ENCODE results near the gene ZFHX2.
"Not testable (repeated sequence)": the region's sequence is repeated elsewhere in the genome, so short reads cannot be mapped to it uniquely, and the experiment has no call there.

The ZFHX2 gene
- total RNA-seq = 0.28 to 5.7 (median 1.2) reads per million in 17 experiments

- peak; percentile 59 to 87 (median 70) for DNase-seq
Observed at GRCh38 chr14:23551266-23552028, at the start of gene ZFHX2. TSS of gene ZFHX2 (minus strand) at chr14:23551765. CDS start at chr14:23535325, 16,440 bp downstream.

- DNase-seq = no peak
Observed at GRCh38 chr14:23600806-23601205, 49.2 kb upstream of the ZFHX2 start.

- no peak for DNase-seq
Observed at GRCh38 chr14:23600322-23600707, 48.8 kb upstream of the ZFHX2 start.

GRCh38 chr14:23594191-23594590 lies 42.6 kb upstream of the ZFHX2 start:
- not testable (repeated sequence) for DNase-seq

GRCh38 chr14:23590198-23590597 lies 38.6 kb upstream of the ZFHX2 start:
- no peak for DNase-seq

GRCh38 chr14:23589606-23590005 lies 38.0 kb upstream of the ZFHX2 start:
- DNase-seq = no peak

- peak; percentile 91 to 94 (median 93) for DNase-seq
Observed at GRCh38 chr14:23588884-23589598, 37.5 kb upstream of the ZFHX2 start.

GRCh38 chr14:23584527-23585203 lies 33.1 kb upstream of the ZFHX2 start:
- not testable (repeated sequence) for DNase-seq

GRCh38 chr14:23583761-23584526 lies 32.4 kb upstream of the ZFHX2 start:
- not testable (repeated sequence) for DNase-seq

- DNase-seq = no peak
Observed at GRCh38 chr14:23582906-23583760, 31.6 kb upstream of the ZFHX2 start.

GRCh38 chr14:23580948-23581281 lies 29.4 kb upstream of the ZFHX2 start:
- DNase-seq = no peak

- no peak for DNase-seq
Observed at GRCh38 chr14:23580152-23580926, 28.8 kb upstream of the ZFHX2 start.

- DNase-seq = no peak
Observed at GRCh38 chr14:23579739-23580138, 28.2 kb upstream of the ZFHX2 start.

- DNase-seq = no peak
Observed at GRCh38 chr14:23579311-23579630, 27.7 kb upstream of the ZFHX2 start.

GRCh38 chr14:23578560-23579310 lies 27.2 kb upstream of the ZFHX2 start, which contains the start of gene JPH4:
TSS of gene JPH4 (minus strand) at chr14:23578790. CDS start at chr14:23577453, 1,337 bp downstream.
- DNase-seq = no peak

GRCh38 chr14:23577710-23578392 lies 26.3 kb upstream of the ZFHX2 start:
- no peak for DNase-seq

GRCh38 chr14:23577004-23577681 lies 25.6 kb upstream of the ZFHX2 start:
- peak in 3 of 4 experiments; percentile 26 to 54 (median 52) for DNase-seq

GRCh38 chr14:23573384-23574015 lies 21.9 kb upstream of the ZFHX2 start:
- DNase-seq = no peak
